Measurements from ENCODE around the gene GRAMD4.

GRAMD4 gene

DNA sequence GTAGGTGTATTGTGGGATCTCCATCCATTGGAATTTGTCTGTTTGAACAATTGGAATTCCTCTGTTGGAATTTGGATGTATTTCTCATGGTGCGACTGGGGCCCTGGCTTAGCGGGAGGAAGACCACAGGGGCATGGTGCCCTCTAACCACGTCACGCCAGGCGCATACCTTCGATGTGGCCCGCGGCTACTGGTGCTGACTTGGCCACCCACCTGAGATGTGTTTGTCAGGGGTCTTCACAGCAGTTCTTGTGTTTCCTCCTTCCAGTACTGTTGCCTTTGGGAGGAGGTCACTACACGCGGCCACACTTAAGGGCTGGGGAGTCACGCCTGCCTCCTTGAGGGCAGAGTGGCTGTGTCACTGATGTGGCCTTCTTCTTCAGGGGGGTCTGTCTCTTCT is 36.6 kb upstream of the GRAMD4 start:
- no peak for DNase-seq

DNA sequence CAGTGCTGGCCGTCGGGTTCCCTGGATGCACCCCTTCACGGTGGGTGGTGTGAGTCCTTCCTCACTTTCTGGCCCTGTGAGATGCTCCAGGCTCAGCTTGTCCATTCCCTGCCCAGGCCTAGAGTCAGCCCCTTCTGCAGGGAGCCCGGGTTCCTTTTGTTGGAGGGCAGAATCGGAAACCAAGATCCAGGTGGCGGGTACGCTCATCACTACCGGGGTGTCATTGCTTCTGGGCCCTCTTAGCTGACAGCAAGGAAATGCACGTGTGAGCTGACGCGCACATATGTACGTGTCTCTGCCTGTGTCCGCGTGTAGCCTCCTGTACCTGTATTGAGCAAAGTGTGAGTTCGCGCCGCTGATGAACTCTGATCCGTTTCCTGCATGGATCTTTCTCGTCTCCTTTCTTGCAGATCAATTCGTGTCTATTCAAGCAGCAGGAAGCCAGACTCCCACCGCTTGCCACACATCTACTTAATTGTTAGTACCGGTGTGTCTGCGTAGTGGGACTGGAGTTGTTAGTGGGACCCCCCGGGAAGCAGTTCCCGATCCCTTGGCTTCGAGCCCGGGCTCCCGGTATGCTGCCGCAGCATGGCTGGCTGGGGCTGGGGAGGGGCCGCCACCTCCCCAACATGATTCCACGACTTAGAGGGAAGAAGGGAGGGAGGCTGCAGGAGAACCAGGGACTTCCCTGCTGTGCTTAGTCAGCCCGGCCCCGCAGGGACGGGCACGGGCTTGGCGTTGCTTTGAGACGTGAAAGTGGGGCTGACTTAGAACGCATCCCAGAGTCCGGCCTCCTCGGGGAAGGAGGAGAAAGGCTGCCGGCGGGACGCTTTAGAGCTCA is 35.9 kb upstream of the GRAMD4 start:
- DNase-seq = no peak

DNA sequence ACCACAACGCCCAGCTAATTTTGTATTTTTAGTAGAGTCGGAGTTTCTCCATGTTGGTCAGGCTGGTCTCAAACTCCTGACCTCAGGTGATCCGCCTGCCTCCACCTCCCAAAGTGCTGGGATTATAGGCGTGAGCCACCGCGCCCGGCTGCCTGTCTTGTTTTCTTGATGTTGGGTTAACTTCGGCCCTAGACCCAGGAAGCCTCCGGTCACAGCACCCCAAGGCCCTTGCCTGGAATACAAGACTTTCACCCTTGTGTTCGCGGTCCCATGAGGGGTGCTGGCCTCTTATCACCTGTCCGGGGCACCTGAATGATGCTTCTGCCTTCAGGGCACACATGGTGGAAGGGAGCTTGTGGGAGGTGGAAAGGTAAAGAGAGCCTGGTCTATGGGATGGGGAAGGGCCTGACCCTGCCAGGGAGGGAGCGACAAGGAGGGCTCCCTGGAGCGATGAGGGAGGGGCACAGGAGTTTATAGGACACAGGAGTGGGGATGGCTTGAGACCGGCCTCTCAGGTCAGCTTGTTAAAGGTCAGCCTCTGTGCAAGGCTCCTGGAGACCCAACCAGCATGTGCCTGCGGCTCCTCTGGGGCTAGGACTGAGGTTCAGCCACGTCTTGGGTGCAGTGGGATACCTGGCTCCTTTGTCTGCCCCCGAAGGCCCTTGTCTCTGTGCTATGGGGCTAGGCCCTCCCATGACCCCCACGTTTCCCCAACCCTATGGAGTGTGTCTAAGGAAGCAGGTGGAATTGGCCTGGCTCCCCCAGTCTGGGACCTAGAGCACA is 34.7 kb upstream of the GRAMD4 start:
- no peak for DNase-seq

DNA sequence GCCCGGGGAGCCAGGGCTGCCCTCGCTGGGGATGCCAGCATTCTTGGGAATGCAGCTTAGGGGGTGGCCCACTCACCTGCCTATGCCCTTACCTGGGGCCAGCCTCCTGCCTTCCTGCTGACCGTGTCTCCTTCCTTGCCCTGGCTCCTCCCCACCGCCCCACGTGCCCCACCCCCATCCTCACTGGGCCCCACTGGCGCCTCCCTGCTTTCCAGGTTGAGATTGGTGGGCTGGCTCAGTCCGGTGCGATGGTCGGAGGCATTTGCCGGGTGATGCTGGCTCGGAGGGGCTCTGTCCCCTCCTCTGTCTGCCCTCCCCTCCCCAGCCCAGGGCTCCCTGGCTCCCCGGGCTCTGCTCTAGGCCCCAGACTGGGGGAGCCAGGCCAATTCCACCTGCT is 34.1 kb upstream of the GRAMD4 start:
- no peak for DNase-seq

DNA sequence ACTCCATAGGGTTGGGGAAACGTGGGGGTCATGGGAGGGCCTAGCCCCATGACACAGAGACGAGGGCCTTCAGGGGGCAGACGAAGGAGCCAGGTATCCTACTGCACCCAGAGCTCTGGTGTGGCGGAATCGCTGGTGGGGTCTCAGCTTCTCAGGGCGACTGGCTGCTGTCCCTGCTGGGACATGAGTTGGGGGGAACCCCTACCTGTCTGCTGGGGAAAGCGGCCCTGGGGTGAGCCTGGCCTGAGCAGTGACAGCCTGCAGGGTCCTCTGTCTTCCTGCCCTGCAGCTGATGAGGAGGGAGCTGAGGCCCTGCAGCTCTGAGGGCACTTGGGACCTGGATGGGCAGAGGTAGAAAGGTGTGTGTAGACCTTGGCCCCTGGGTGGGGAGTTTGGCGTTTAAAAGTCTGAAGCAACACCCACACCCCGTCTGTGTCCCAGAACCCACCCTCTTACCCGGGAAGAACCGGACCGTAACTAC is 33.6 kb upstream of the GRAMD4 start:
- DNase-seq = no peak

DNA sequence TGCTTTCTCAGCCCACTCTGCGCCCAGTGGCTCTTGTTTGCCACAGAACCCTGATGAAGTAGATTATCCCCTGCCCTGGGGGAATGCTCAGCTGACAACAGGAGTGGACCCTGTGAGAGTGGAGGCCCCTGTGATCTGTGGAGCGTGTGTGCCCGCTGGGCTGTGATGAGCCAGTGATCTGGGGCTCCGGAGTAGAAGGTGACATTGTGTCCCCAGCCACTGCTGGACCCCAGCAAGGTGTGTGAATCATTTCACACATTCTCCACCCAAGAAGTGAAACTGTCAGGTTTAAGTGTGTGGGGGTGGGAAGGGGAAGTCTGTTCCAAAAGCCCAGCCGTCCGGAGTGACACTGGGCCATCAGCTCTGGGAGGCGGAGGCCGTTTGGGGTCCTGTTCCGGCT is 33.1 kb upstream of the GRAMD4 start:
- DNase-seq = no peak

DNA sequence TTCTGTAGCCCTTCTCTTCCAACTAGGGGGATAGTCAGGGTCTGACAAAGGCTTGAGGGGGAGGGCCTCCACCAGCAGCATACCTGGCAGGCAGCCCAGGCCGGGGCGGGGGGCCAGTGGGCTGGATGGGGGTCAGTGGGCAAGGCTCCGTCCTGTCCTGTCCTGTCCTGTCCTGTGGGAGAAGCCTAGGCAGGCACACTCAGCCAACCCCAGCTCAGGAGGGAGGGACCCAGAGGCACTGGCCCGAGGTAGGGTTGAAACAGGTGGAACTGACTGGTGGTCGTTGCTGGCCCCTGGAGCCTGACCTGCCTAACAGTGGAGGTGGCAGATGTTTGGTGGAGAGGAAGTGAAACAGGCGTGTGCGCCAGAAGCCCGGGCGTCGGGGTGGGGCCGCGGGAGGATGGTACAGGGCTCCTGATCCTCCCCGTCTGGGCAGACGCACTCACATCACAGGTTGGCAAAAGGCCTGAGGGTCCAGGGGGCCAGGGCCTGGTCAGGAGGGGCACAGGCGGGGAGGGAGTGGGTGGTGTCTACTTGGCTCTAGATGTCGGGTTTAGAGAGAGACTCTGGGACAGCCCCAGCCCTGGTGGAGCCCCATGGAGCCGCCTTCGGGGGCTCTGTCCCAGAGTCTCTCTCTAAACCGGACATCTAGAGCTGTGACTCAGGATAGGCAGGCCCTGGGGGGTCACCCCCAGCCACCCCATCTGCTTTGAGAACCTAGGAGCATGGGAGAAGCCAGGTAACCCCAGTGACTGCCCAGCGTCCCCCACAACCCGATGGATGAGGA is 32.5 kb upstream of the GRAMD4 start:
- DNase-seq = no peak

DNA sequence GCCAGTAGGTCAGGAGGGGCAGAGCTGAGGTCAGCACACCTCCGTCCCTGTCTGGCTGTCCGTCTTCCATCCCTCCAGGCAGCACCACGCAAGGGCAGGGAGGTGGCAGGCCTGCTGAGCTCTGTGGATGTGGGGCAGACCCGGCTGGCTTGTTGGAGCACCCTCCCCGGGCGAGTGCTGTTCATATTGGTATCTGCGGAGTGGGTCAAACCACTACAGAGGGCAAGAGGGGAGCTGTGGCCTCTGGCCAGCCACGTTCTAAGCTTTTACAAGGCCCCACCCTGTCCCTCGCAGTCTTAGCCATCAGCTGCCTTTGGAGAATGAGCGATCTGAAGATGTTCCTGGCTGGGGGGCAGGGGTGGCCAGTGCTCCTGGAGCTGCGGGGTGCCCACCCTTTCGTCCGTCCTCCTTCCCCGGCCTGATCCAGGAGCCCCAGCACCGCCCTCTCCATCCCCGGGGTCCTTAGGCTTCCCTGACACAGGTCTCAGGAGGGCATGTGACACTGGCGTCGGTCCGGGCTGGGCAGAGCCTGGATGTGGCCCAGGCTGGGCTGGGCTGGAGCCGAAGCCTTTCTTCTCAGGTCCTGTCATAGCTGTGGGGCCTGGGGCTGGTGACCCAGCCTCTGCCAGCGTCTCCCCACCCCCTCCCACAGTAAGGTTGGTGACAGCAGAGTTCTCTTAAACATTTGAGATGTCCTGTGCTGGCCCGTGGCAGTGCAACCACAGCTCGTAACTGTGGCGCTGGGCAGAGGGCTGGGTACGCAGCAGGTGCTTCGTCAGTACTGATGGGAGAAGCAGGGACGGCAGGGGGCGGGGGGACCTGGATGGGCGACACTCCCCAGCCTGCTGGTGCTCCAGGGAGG is 31.7 kb upstream of the GRAMD4 start:
- DNase-seq = no peak

DNA sequence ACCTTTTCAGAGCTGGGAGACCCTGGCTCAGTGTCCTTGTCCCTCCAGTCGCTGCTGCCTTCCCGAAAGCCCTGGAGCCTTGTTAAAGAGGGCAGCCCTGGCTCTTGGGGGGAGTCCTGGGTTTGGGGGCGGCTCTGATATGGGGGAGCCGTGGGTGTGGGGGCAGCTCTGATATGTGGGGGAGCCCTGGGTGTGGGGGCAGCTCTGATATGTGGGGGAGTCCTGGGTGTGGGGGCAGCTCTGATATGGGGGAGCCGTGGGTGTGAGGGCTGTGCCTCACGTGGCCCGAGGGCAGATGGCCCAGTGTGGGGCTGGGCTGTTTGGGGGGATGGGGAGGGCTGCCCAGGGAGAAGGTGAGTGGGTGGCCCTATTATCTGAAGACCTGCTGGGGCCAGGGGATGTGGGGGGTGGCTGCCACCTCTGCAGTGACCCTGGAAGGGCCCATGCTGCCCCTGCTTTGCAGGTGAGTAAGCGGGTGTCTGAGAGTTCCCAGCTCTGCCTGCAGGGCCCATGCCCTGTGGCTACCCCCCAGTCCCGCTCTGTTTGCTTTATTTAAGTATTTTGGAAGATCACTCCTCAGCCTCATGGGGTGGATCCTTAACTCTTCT is 30.9 kb upstream of the GRAMD4 start:
- DNase-seq = no peak

DNA sequence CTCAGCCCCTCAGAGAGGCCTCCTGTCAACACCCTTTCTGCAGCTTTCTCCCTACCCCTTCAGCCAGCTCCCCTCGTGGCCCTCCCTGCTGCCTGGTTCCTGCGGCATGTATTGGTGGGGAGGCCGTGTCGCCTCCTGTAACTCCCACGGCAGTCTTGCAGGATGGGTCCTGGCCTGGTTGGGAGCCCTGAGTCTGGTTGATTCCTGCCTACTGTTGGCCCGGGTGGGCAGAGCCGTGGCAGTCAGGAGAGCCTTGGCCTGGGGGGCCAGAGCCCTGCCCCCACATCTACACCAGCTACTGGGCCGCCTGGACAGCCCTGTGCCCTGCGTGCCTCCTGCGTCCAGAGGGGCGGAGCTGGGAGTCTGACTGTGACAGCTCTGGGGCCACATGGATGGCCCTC is 30.3 kb upstream of the GRAMD4 start:
- no peak for DNase-seq

DNA sequence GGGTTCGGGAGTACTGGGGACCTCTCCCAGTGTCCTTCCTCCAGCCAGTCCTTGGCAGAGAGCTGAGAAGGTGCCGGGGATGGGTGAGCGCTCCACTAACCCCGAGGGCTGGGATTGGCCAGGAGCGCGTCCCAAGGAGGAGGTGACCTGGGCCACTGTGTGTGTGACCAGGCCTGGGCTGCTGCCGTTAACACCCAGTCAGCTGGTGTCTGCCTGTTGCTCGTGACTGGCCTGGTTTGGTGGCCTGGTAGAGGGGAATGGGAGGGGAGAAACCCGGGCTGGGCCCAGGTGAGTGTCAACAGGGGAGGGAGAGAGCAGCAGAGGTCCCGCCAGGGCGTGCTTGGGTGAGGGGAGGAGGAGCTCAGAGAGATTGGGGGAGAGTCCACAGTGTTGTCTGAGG is 29.9 kb upstream of the GRAMD4 start:
- DNase-seq = no peak

DNA sequence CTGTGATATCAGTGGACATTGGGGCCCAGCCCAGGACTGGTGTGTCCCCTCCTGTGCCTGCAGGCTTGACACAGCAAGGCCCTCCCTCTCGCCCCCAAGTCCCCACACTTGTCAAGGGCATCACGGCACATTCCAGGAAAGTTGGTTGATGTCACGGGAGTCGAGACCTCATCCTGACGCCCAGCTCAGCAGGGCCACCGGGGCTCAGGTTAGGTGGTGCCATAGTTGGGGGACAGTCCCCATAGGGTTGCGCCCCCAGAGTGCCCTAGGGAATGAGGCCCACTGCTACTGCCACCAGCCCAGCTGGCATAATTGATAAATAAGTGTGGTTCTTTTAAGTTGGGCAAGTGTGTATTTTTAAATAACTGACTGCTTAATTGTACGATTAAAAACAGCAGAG is 28.3 kb upstream of the GRAMD4 start:
- DNase-seq = no peak

DNA sequence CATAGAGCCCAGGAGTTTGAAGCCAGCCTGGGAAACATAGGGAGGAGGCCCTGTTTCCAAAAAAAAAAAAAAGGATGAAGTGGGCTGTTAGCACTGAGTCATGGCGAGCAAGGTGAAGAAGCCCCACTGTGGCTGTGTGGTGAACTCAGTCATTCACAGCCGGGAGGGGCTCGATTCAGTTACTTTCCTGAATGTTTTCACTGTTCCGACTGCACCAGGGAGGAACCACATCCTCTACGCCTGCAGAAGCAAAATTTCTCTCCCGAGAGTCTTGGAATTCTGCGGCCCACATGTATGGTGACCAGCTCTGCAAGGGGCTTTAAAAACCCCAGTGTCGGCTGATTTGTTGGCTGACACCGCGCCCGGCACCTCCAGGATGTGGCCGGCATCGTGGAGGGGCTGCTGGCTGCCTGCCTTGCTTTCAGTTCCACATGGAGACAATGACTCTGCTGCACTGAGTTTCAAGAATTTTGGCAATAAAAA is 27.8 kb upstream of the GRAMD4 start:
- DNase-seq = peak; percentile 52 to 61

DNA sequence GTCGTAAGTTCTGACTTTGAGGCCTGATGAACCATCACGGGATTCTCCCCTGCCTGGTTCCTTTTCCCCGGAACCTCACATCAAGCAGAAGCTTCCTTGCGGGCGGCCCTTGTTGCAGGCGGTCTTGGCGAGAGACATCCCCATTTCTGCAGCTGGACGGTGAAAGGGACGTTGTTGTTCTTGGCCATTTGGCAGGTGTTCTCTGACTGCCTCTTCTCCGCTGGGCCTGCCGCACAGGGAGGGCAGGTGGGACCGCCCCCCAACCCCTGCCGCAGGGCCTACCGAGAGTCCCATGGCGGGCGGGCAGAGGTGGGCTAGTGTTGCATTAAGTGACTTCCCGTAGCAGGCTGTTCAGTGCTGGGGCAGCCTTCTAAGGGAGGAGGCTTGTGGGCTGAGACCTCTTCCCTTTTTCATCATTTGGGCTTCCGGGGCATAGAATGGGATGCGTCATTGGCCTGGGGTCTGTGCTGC is 26.9 kb upstream of the GRAMD4 start:
- DNase-seq = peak; percentile 94

DNA sequence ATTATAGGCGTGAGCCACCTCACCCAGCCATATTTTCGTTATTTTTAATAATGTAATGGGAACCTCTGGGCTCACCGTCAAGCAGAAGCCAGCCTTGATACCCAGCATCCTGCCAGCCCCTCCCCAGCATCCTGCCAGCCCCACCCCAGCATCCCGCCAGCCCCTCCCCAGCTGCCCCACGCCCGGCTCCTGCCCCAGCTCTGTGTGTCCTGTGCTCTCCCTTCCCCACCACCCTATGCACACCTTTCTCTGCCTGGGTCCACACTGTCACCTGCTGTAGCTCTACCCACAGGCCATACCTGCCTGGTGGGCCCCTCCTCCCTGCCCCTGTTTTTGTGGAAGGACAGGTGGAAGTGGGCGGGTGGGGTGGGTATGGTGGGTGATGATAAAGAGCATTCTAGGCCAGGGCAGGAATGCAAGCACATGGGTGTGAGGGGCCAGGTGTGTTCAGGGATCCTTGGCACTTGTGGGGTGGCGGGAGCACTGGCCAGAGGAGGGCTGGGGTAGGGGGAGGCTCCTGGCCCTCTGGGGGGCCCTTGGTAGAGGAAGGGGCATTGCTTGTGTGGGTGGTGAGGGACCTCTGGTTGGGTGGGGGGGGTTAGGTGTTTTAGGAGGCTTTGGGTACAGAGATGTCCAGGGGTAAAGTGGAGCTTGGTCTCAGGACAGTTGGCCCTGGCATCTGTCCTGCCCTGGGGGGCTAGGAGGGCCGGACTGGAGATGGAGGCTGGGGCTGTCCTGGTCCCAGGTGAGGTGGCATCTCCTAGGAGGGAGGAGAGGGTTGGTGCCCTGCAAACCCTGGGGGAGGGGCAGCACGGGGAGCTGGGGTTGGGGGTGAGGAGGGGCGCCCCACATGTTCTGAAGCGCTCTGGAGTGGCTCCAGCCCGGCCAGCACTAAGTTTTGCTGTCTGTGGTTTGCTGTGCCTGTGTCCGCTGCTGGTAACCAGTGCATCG is 25.9 kb upstream of the GRAMD4 start:
- DNase-seq = no peak

DNA sequence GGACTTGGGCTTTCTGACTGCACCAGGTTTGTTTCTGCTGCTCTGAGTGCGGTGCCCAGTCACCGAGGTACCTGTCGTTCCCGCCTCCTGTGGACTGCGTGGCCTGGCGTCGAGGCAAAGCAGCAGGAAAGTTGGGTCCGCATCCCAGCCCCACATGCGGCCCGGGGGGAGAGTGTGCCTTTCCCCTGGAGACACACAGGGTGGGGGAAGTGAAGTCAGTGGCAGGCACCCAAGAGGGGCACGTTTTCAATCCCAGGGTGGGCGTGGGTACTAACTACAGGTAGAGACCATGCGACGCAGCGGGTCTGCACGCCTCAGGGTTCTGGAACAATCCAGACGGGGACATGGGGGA is 25.3 kb upstream of the GRAMD4 start:
- no peak for DNase-seq

DNA sequence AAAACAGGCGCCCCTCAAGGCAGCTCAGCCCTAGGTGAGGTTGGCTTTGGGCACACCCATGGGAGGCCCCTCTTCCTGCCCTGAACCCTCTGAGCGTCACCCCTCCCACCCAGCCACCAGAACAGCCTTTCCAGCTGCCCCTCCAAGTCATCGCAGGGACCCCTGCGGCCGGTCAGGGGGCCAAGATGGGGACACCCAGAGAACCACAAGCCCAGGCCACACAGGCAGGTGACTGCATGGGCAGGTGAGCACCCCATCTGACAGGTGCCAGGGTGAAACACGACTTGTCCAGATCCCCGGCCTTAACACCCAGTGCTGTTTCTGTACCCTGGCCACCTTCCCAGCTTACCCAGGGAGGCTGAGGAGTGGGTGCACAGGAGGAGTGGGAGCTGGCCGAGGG is 24.6 kb upstream of the GRAMD4 start:
- no peak for DNase-seq

DNA sequence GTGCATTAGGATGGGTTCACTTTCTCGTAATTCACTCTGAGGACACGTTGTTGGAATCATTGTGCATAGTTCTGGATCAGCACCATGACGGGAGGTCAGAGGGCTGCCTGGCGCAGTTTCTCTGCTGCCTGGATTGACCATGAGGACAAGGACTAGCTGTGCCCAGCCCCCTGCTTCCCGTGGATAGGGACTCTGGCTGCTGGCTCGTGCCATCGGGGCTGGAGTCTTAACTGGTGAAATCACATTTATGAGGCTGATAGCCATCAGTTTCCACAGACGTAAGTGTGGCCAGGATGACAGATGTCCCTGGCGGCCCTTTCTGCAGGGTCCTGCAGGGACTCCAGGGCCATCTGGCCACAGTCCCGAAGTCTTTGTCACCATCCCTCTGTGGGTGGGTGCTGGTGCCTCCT is 24.1 kb upstream of the GRAMD4 start:
- DNase-seq = no peak

DNA sequence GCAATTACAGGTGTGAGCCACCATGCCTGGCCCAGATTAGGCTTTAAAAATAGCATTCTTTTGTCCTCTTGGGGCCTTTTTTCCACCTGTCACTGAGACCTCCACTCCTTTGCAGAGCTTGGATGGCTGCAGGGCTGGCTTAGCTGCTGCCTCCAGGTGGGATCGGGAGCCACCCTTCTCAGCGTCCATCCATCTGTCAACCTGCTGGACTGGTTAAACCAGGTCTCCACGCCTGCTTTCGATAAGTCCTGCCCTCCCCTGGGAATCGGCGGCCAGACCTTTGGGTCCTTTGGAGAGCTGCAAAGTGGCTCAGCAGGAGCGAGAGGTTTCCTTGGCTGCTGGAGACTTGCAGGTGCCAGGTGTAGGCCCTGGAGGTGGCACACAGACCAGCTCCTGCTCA is 23.4 kb upstream of the GRAMD4 start:
- DNase-seq = no peak

DNA sequence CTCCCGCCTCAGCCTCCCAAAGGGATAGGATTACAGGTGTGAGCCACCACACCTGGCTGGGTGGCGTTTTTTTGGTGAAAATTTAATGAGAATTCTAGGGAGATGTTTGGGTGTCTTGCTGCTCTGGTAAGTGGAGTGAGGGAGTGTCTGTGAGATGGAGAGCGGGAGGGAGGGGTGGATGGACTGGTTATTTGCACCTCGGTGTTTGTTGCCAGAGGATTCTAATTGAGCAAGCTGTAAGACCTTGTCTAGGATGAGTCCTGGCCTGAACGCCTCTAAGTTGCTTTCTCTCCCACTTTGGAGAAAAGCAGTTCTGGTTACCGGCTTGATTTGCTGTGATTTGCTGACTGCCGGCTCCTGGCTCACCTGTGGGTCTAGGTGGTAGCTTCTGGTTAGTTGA is 22.0 kb upstream of the GRAMD4 start:
- no peak for DNase-seq

Measured in Kasumi-1 (cell line).